Natural killer cell (primary cell): ENCODE measurements around the gene POLR3B. TPM values are rescaled to one million over a fixed set of nuclear protein-coding genes. Genes with fewer than 3 reads are reported as not detected.

Experiments
- ATAC-seq, 3 donors: fragments of 150-1000 bp in 2 of 3; fragments of 200-7000 bp in 1 of 3; cut with Tn5 transposase; 1 replicate in 1 of 3; 2 replicates in 2 of 3; pipeline ENCODE4 v1.10.0; 2021; ENCODE audit warnings: mild to moderate bottlenecking in 2 of 3, moderate library complexity in 2 of 3
- DNase-seq, 2 donors: peaks; one replicate each; pipeline versions ENCODE4 v3.0.0 to v3.0.0-alpha.2; 2013 to 2021; ENCODE audit warnings: mixed read lengths in 1 of 2
- H3K27ac ChIP-seq: one replicate; pipeline ENCODE4 v1.5.1; 2013; ENCODE audit warnings: mild to moderate bottlenecking, low read length
- H3K27me3 ChIP-seq: one replicate; pipeline ENCODE4 v1.6.1; 2013; ENCODE audit warnings: low read length; ENCODE audit not compliant: control insufficient read depth, insufficient read depth
- H3K36me3 ChIP-seq: one replicate; pipeline ENCODE4 v1.6.1; 2013; ENCODE audit warnings: low read length; ENCODE audit not compliant: control insufficient read depth, insufficient read depth
- H3K4me1 ChIP-seq: one replicate; pipeline ENCODE4 v1.6.1; 2013; ENCODE audit warnings: low read length; ENCODE audit not compliant: control insufficient read depth, insufficient read depth
- H3K4me3 ChIP-seq: one replicate; pipeline ENCODE4 v1.5.1; 2013; ENCODE audit warnings: low read length
- H3K9me3 ChIP-seq: one replicate; pipeline ENCODE4 v1.6.1; 2013; ENCODE audit warnings: low read length; ENCODE audit not compliant: control insufficient read depth, insufficient read depth
- H3K27ac Mint-ChIP-seq, 2 donors: one replicate each; pipeline ENCODE4 v1.8.0; 2022; ENCODE audit warnings: mild to moderate bottlenecking in 2 of 2, mixed read lengths in 2 of 2, moderate library complexity in 1 of 2
- H3K27me3 Mint-ChIP-seq, 2 donors: one replicate each; pipeline ENCODE4 v1.8.0; 2022; ENCODE audit warnings: low read depth in 2 of 2, mixed read lengths in 2 of 2
- H3K36me3 Mint-ChIP-seq: one replicate; pipeline ENCODE4 v1.8.0; 2022; ENCODE audit warnings: mixed read lengths
- H3K4me1 Mint-ChIP-seq, 2 donors: one replicate each; pipeline ENCODE4 v1.8.0; 2022; ENCODE audit warnings: mixed read lengths in 2 of 2
- H3K4me3 Mint-ChIP-seq: one replicate; pipeline ENCODE4 v1.8.0; 2022; ENCODE audit warnings: mild to moderate bottlenecking, moderate library complexity, mixed read lengths
- H3K9me3 Mint-ChIP-seq, 2 donors: one replicate each; pipeline ENCODE4 v1.8.0; 2022; ENCODE audit warnings: mixed read lengths in 2 of 2
- CTCF ChIP-seq: fragments of 200-600 bp; IDR thresholded peaks from one replicate; pipeline ENCODE4 v1.8.0; 2022; ENCODE audit warnings: antibody characterized with exemption
- WGBS: methylation state at CpG from one replicate; pipeline ENCODE4 v1.1.7; 2013; ENCODE audit warnings: missing lambda C conversion rate; ENCODE audit not compliant: insufficient coverage; 5-methylcytosine and 5-hydroxymethylcytosine counted together
- intact Hi-C: fragments of 100-400 bp; cut with micrococcal nuclease; formaldehyde crosslinking; loops from one replicate; pipeline ENCODE4 v1.14.2; 2022
- total RNA-seq, 4 donors: library from RNA; stranded (reverse); fragments of 120-200 nt in 1 of 4; gene quantifications; one replicate each; pipeline versions ENCODE4 v1.2.3 to v1.2.4, GENCODE V29; 2013 to 2022

Gene POLR3B
- total RNA-seq, 3 donors from 2014 or later (not counting 1 experiment from before 2014, with no cell fraction given) = 3.8 to 8.1 (median 5.4) TPM

- no peaks in the 10 kb centered on the region for H3K27me3 Mint-ChIP-seq
- H3K36me3 ChIP-seq = peaks cover 8% of the 10 kb centered on the region
- no peaks in the 10 kb centered on the region for H3K4me1 ChIP-seq
Measured at GRCh38 chr12:106392759-106393158, 35.2 kb downstream of the POLR3B start.

GRCh38 chr12:106409878-106410277 is 52.3 kb downstream of the POLR3B start:
- ATAC-seq = no peak
- intact Hi-C loops = no loop called here
- WGBS = 95% methylated on average over 2 of the region's 2 CpGs
- Mint-ChIP-seq H3K4me3 (no peak overlapping the region), H3K4me1 (no peaks in the 10 kb centered on the region), H3K36me3 (peaks cover 14% of the 10 kb centered on the region), H3K27me3 (no peaks in the 10 kb centered on the region), H3K27ac (no peak overlapping the region), H3K9me3 (no peaks in the 10 kb centered on the region)
- no peak for TF ChIP-seq CTCF
- Histone ChIP-seq H3K9me3 (no peaks in the 10 kb centered on the region), H3K36me3 (peaks cover 3% of the 10 kb centered on the region), H3K4me1 (no peaks in the 10 kb centered on the region), H3K27me3 (no peaks in the 10 kb centered on the region), H3K4me3 (no peak overlapping the region), H3K27ac (no peak overlapping the region)
- no peak for DNase-seq

More at GRCh38 chr12:106392759-106393158, 35.2 kb downstream of the POLR3B start:
- Mint-ChIP-seq H3K4me1 (no peaks in the 10 kb centered on the region), H3K4me3 (no peak overlapping the region), H3K9me3 (no peaks in the 10 kb centered on the region), H3K36me3 (peaks cover 26% of the 10 kb centered on the region), H3K27ac (no peak overlapping the region)
- H3K27ac ChIP-seq = no peak overlapping the region
- no peak for TF ChIP-seq CTCF
- no peaks in the 10 kb centered on the region for H3K27me3 ChIP-seq
- no peak for ATAC-seq
- WGBS = 100% methylated on average over 1 of the region's 1 CpG
- DNase-seq = no peak
- intact Hi-C loops = no loop called here
- no peaks in the 10 kb centered on the region for H3K9me3 ChIP-seq
- no peak overlapping the region for H3K4me3 ChIP-seq

GRCh38 chr12:106412563-106412962 is 55.0 kb downstream of the POLR3B start:
- Histone ChIP-seq H3K27me3 (no peaks in the 10 kb centered on the region), H3K4me1 (no peaks in the 10 kb centered on the region), H3K36me3 (peaks cover 8% of the 10 kb centered on the region), H3K27ac (no peak overlapping the region), H3K4me3 (no peak overlapping the region), H3K9me3 (no peaks in the 10 kb centered on the region)
- Mint-ChIP-seq H3K27ac (no peak overlapping the region), H3K4me1 (no peaks in the 10 kb centered on the region), H3K27me3 (no peaks in the 10 kb centered on the region), H3K4me3 (no peak overlapping the region), H3K36me3 (peaks cover 14% of the 10 kb centered on the region), H3K9me3 (no peaks in the 10 kb centered on the region)
- no peak for TF ChIP-seq CTCF
- 97% methylated on average over 1 of the region's 1 CpG for WGBS
- ATAC-seq (no peak), DNase-seq (no peak)
- intact Hi-C loops = no loop called here

- H3K4me3 ChIP-seq = no peak overlapping the region
- H3K36me3 ChIP-seq = peaks cover 8% of the 10 kb centered on the region
- no peaks in the 10 kb centered on the region for H3K27me3 ChIP-seq
- no peak for TF ChIP-seq CTCF
- H3K9me3 ChIP-seq = no peaks in the 10 kb centered on the region
- H3K9me3 Mint-ChIP-seq = no peaks in the 10 kb centered on the region
- H3K4me1 ChIP-seq = no peaks in the 10 kb centered on the region
- H3K36me3 Mint-ChIP-seq = peaks cover 14% of the 10 kb centered on the region
- H3K27me3 Mint-ChIP-seq = no peaks in the 10 kb centered on the region
- intact Hi-C loops = no loop called here
- DNase-seq = no peak
- no peaks in the 10 kb centered on the region for H3K4me1 Mint-ChIP-seq
- no peak for ATAC-seq
- H3K27ac ChIP-seq = no peak overlapping the region
- no peak overlapping the region for H3K4me3 Mint-ChIP-seq
- no peak overlapping the region for H3K27ac Mint-ChIP-seq
Measured at GRCh38 chr12:106415134-106415533, 57.6 kb downstream of the POLR3B start.
